ENCODE results near the gene HSP90B1. TPM values are rescaled to one million over a fixed set of nuclear protein-coding genes. Genes with fewer than 3 reads are reported as not detected.

The HSP90B1 gene
- total RNA-seq, 4 donors from 2014 or later, result 171 to 346 (median 211) TPM

GRCh38 chr12:103958621-103959020 lies 28.4 kb downstream of the HSP90B1 start:
- TF ChIP-seq CTCF (IDR thresholded peaks at IDR 0.05) (no peak), EP300 (IDR thresholded peaks at IDR 0.05; ENCODE audit: low read depth) (no peak), POLR2A (IDR thresholded peaks at IDR 0.05) (no peak), POLR2AphosphoS5 (IDR thresholded peaks at IDR 0.05) (no peak)
- H3K36me3 ChIP-seq, result peaks cover 0 to 6% (median 0%) of the 10 kb centered on the region in 4 donors
- no peaks in the 10 kb centered on the region for H3K27me3 ChIP-seq
- H3K4me3 ChIP-seq, result no peak overlapping the region
- DNase-seq, result no peak
- WGBS, 2 donors (ENCODE audit: low coverage in 1 of 2), result 11 to 46% methylated on average over 1 of the region's 1 CpG
- H3K9me3 ChIP-seq, result no peaks in the 10 kb centered on the region
- H3K27ac ChIP-seq, result no peak overlapping the region
- H3K4me1 ChIP-seq, result peaks cover 5 to 28% (median 14%) of the 10 kb centered on the region in 4 donors
- intact Hi-C loops (cut with DNase I; ENCODE audit: low total_unique reads) (no loop called here), in situ Hi-C loops (cut with MboI; ENCODE audit: low pct_ligation_motif_present in 1 of 4, low pct_unique_long_range_greater_than_20kb in 1 of 4, low sequenced_read_pairs in 3 of 4) (loop anchor here in 2 of 4 donors (25.0 kb wide), 2 partner anchors 329 to 1154 kb away; partner anchors contain the start of gene WASHC4 (in 1 of the 2))

GRCh38 chr12:103960616-103961227 lies 30.5 kb downstream of the HSP90B1 start:
- Histone ChIP-seq H3K27ac (no peak overlapping the region), H3K27me3 (no peaks in the 10 kb centered on the region), H3K4me1 (peaks cover 12 to 31% (median 17%) of the 10 kb centered on the region in 4 donors), H3K4me3 (no peak overlapping the region), H3K9me3 (no peaks in the 10 kb centered on the region), H3K36me3 (no peaks in the 10 kb centered on the region)
- in situ Hi-C loops (cut with MboI; ENCODE audit: low pct_ligation_motif_present in 1 of 4, low pct_unique_long_range_greater_than_20kb in 1 of 4, low sequenced_read_pairs in 3 of 4), result loop anchor here in 2 of 4 donors (25.0 kb wide), 2 partner anchors 327 to 1152 kb away; partner anchors contain the start of gene WASHC4 (in 1 of the 2)
- no peak for DNase-seq
- 35 to 38% methylated on average over 6 to 7 of the region's 7 CpGs for WGBS, 2 donors (ENCODE audit: low coverage in 1 of 2)
- intact Hi-C loops (cut with DNase I; ENCODE audit: low total_unique reads), result loop anchor here (10.0 kb wide), 1 partner anchor 144 kb away; no protein-coding TSS in a partner anchor
- TF ChIP-seq POLR2AphosphoS5 (IDR thresholded peaks at IDR 0.05) (no peak), POLR2A (IDR thresholded peaks at IDR 0.05) (no peak), CTCF (IDR thresholded peaks at IDR 0.05) (no peak), EP300 (IDR thresholded peaks at IDR 0.05; ENCODE audit: low read depth) (no peak)

GRCh38 chr12:103962493-103962892 lies 32.3 kb downstream of the HSP90B1 start:
- no peak for DNase-seq
- no peak overlapping the region for H3K27ac ChIP-seq
- in situ Hi-C loops (cut with MboI; ENCODE audit: low pct_ligation_motif_present in 1 of 4, low pct_unique_long_range_greater_than_20kb in 1 of 4, low sequenced_read_pairs in 3 of 4) (loop anchor here in 2 of 4 donors (25.0 kb wide), 2 partner anchors 325 to 1150 kb away; partner anchors contain the start of gene WASHC4 (in 1 of the 2)), intact Hi-C loops (cut with DNase I; ENCODE audit: low total_unique reads) (loop anchor here (10.0 kb wide), 1 partner anchor 142 kb away; no protein-coding TSS in a partner anchor)
- H3K27me3 ChIP-seq, result no peaks in the 10 kb centered on the region
- no peaks in the 10 kb centered on the region for H3K9me3 ChIP-seq
- TF ChIP-seq EP300 (IDR thresholded peaks at IDR 0.05; ENCODE audit: low read depth) (no peak), CTCF (IDR thresholded peaks at IDR 0.05) (no peak), POLR2AphosphoS5 (IDR thresholded peaks at IDR 0.05) (no peak), POLR2A (IDR thresholded peaks at IDR 0.05) (no peak)
- H3K4me1 ChIP-seq, result peaks cover 14 to 34% (median 16%) of the 10 kb centered on the region in 4 donors
- no peak overlapping the region for H3K4me3 ChIP-seq
- H3K36me3 ChIP-seq, result no peaks in the 10 kb centered on the region
- WGBS, 2 donors (ENCODE audit: low coverage in 1 of 2), result 67% methylated on average over 1 of the region's 1 CpG; no CpG with 5 or more reads in 1 of the 2 donors

GRCh38 chr12:103964805-103965204 lies 34.6 kb downstream of the HSP90B1 start:
- in situ Hi-C loops (cut with MboI; ENCODE audit: low pct_ligation_motif_present in 1 of 4, low pct_unique_long_range_greater_than_20kb in 1 of 4, low sequenced_read_pairs in 3 of 4), result loop anchor here in 2 of 4 donors (25.0 kb wide), 2 partner anchors 322 to 1147 kb away; partner anchors contain the start of gene WASHC4 (in 1 of the 2)
- peak overlapping the region; percentile 95 to 99 (median 98) for H3K27ac ChIP-seq
- no peak for DNase-seq
- H3K36me3 ChIP-seq, result no peaks in the 10 kb centered on the region
- WGBS, 2 donors (ENCODE audit: low coverage in 1 of 2), result 10 to 16% methylated on average over 3 of the region's 3 CpGs
- no peaks in the 10 kb centered on the region for H3K9me3 ChIP-seq
- intact Hi-C loops (cut with DNase I; ENCODE audit: low total_unique reads), result loop anchor here (10.0 kb wide), 1 partner anchor 140 kb away; no protein-coding TSS in a partner anchor
- H3K4me3 ChIP-seq, result peak overlapping the region; percentile 68 to 94 (median 88)
- H3K4me1 ChIP-seq, result peaks cover 18 to 45% (median 21%) of the 10 kb centered on the region in 4 donors
- no peak for TF ChIP-seq POLR2A (IDR thresholded peaks at IDR 0.05)
- TF ChIP-seq EP300 (IDR thresholded peaks at IDR 0.05; ENCODE audit: low read depth), result no peak
- no peak for TF ChIP-seq POLR2AphosphoS5 (IDR thresholded peaks at IDR 0.05)
- no peak for TF ChIP-seq CTCF (IDR thresholded peaks at IDR 0.05)
- no peaks in the 10 kb centered on the region for H3K27me3 ChIP-seq

Data from transverse colon (tissue), 4 donors.